Heart left ventricle (tissue), 16 donors: ENCODE measurements around the gene ZNF43. TPM values are rescaled to one million over a fixed set of nuclear protein-coding genes. Genes with fewer than 3 reads are reported as not detected.
"Not testable (repeated sequence)": the region's sequence is repeated elsewhere in the genome, so short reads cannot be mapped to it uniquely, and the experiment has no call there.

Source experiments
- ATAC-seq, 4 donors: fragments of 200-7000 bp; cut with Tn5 transposase; one replicate each; pipeline ENCODE4 v1.9.1; 2020 to 2022; ENCODE audit warnings: moderate library complexity in 4 of 4, mild to moderate bottlenecking in 3 of 4, moderate number of reproducible peaks in 1 of 4
- DNase-seq, 5 donors: peaks; one replicate each; pipeline ENCODE4 v3.0.0-alpha.2; 2020
- H3K27ac ChIP-seq, 12 donors: fragments of 200-600 bp; sonication (generic) in 4 of 12; one replicate each; pipeline versions ENCODE4 v1.5.0 to v1.8.0; 2016 to 2022; ENCODE audit warnings: mild to moderate bottlenecking in 2 of 12
- H3K27me3 ChIP-seq, 9 donors: fragments of 200-600 bp; sonication (generic) in 2 of 9; one replicate each; pipeline versions ENCODE4 v1.5.1 to v1.8.0; 2016 to 2022; ENCODE audit warnings: mild to moderate bottlenecking in 3 of 9
- H3K36me3 ChIP-seq, 9 donors: fragments of 200-600 bp; sonication (generic) in 2 of 9; one replicate each; pipeline versions ENCODE4 v1.5.0 to v1.8.0; 2018 to 2022; ENCODE audit warnings: mild to moderate bottlenecking in 2 of 9
- H3K4me1 ChIP-seq, 12 donors: fragments of 200-600 bp; sonication (generic) in 4 of 12; one replicate each; pipeline versions ENCODE4 v1.5.0 to v1.8.0; 2016 to 2022; ENCODE audit warnings: mild to moderate bottlenecking in 3 of 12
- H3K4me3 ChIP-seq, 12 donors: fragments of 200-600 bp; sonication (generic) in 4 of 12; one replicate each; pipeline versions ENCODE4 v1.5.0 to v1.8.0; 2017 to 2022; ENCODE audit warnings: mild to moderate bottlenecking in 9 of 12, moderate library complexity in 4 of 12
- H3K9me3 ChIP-seq, 12 donors: fragments of 200-600 bp; sonication (generic) in 4 of 12; one replicate each; pipeline versions ENCODE4 v1.5.0 to v1.8.0; 2016 to 2022; ENCODE audit warnings: mild to moderate bottlenecking in 1 of 12
- POLR2A ChIP-seq, 2 donors: fragments of 450-650 bp; IDR thresholded peaks; one replicate each; pipeline ENCODE4 v1.6.1; 2017; ENCODE audit warnings: antibody characterized with exemption in 2 of 2, mild to moderate bottlenecking in 2 of 2, moderate library complexity in 2 of 2
- WGBS, 4 donors: extraction: QIAGEN DNeasy Blood & Tissue Kit in 2 of 4; methylation state at CpG; one replicate each; pipeline versions ENCODE4 v1.1.5 to v1.1.7; 2013 to 2018; 5-methylcytosine and 5-hydroxymethylcytosine counted together
- intact Hi-C, 10 donors: fragments of 100-400 bp; cut with DNase I; formaldehyde crosslinking; loops; one replicate each; pipeline versions ENCODE4 v1.11.1 to v1.14.2; 2022
- polyA plus RNA-seq, 2 donors: library from polyadenylated mRNA; stranded (reverse); fragments of 200-250 nt; gene quantifications; one replicate each; pipeline ENCODE4 v1.2.3, GENCODE V29; 2013
- total RNA-seq, 9 donors: library from RNA; depleted of rRNA in 2 of 9; stranded (reverse); fragments of >200 nt in 2 of 9; fragmentation: NEBNext Ultra II Directional in 3 of 9; extraction: Animal tissue kit (Norgen Biotek cat#: 25700) in 3 of 9; gene quantifications; one replicate each; pipeline versions ENCODE4 v1.1.0 to v1.2.4, GENCODE V29; 2016 to 2023
- TF ChIP-seq, protein P1 (sequence below), 12 donors: fragments of 200-600 bp; sonication (generic) in 4 of 12; IDR thresholded peaks; one replicate each; pipeline versions ENCODE4 v1.5.0 to v1.8.0; 2018 to 2022; ENCODE audit warnings: antibody characterized with exemption in 12 of 12, mild to moderate bottlenecking in 5 of 12
- donor health status: ischemic (EF 13 %, LVEDD 7.1; RV severe dilation, severe dysfunction).
- donor health status: healthy with polysubstance abuse.
- donor health status: DM: no; HTN: yes; CAD: no.
- donor health status: DM: no; HTN: no; CAD: no.
- donor health status: ischemic (EF 25% LVEDD 6.9; RV normal size, moderate dysfunction).
- donor health status: ischemic (EF 25% LVEDD 5.7; RV mildly dilated, moderate dysfunction).
- donor health status: healthy.
- donor health status: DM: yes; HTN: yes; CAD: no.
- donor health status: ischemic (EF 35%, LVEDD 5.7; RV mildly dilated, moderate dysfunction).
- donor health status: nonischemic (EF 11% LVEDD 7.7; RV severe dilation, severe dysfunction).
- donor health status: DM: yes; HTN: yes; CAD: no.
- donor health status: PGD.
- donor health status: ischemic (EF 29% LVEDD 5.4; RV normal size, mild dysfunction).
- donor health status: nonischemic (EF 23%, LVEDD 6.1; RV moderate dilation, normal function).

Gene ZNF43
- total and polyA plus RNA-seq, 11 donors: 2.6 to 13.8 (median 6.0) TPM

DNA sequence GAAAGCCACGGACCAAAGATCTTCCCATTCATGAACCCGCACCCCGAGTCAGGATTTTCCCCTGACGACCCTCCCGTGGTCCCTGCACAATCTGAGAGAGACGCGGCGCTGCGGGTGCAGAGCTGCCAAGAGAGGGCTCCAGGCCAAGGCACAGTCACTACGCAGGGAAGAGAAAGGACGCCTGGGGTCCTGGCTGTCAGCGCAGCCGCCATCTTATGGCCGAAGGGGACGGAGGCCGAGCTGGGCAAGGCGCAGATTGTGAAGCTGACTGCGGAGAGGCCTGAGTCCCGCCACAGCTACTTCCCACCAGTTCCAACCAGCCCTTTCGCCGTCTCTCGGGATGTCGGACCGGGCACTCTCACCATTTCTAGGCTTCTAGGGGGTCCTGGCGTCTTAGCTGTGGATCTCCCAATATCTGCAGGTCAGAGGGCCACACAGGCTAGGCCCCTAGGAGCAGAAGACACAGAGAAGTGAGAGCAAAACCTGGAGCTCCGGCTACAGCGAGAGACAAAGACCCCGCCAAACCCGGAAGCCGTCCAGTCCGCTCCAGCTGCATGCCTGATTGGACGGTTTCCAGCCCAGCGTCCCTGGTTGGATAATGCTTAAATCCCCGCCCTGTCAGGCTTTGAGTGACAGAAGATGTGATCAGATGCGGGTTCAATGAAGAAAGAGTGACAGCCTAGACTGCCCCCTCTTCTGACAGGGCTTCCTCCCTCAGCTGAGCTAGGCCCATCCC, 68.7 kb downstream of the ZNF43 start, which contains the start of gene ZNF100:
ZNF100 (minus strand) TSS at position 515 of the 736 bp plus-strand sequence; CDS start at position 365, 150 bp downstream.
- TF ChIP-seq, protein P1, sequence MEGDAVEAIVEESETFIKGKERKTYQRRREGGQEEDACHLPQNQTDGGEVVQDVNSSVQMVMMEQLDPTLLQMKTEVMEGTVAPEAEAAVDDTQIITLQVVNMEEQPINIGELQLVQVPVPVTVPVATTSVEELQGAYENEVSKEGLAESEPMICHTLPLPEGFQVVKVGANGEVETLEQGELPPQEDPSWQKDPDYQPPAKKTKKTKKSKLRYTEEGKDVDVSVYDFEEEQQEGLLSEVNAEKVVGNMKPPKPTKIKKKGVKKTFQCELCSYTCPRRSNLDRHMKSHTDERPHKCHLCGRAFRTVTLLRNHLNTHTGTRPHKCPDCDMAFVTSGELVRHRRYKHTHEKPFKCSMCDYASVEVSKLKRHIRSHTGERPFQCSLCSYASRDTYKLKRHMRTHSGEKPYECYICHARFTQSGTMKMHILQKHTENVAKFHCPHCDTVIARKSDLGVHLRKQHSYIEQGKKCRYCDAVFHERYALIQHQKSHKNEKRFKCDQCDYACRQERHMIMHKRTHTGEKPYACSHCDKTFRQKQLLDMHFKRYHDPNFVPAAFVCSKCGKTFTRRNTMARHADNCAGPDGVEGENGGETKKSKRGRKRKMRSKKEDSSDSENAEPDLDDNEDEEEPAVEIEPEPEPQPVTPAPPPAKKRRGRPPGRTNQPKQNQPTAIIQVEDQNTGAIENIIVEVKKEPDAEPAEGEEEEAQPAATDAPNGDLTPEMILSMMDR (IDR thresholded peaks at IDR 0.05): no peak
- TF ChIP-seq POLR2A (IDR thresholded peaks at IDR 0.05): peak in 1 of 2 donors; percentile 62
- Histone ChIP-seq H3K4me1 (peaks cover 0 to 16% (median 6%) of the 10 kb centered on the region in 12 donors), H3K27ac (peak within 1 kb of the TSS; percentile 71 to 90 (median 84)), H3K9me3 (no peaks in the 10 kb centered on the region), H3K36me3 (peaks cover 0 to 34% (median 24%) of the 10 kb centered on the region in 9 donors), H3K4me3 (peak within 1 kb of the TSS; percentile 60 to 95 (median 87)), H3K27me3 (no peaks in the 10 kb centered on the region)
- intact Hi-C loops: loop anchor here in 2 of 10 donors (5.0 to 10.0 kb wide), 2 partner anchors 85 to 262 kb away; partner anchors contain the start of gene ZNF429 (in 1 of the 2)
- 0 to 1% (median 0%) methylated on average over 29 to 35 of the region's 35 CpGs for WGBS, 4 donors
- peak; percentile 93 to 97 (median 95) for DNase-seq
- peak; percentile 95 to 99 (median 98) for ATAC-seq

DNA sequence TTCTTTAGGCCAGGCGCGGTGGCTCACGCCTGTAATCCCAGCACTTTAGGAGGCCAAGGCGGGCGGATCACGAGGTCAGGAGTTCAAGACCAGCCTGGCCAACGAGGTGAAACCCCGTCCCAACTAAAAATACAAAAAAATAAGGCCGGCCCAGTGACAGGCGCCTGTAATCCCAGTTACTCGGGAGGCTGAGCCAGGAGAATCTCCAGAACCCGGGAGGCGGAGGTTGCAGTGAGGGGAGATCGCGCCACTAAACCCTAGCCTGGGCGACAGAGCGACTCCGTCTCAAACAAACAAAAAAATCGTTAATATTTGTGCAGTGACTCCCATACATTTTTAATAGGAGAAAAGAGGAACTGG, 69.3 kb downstream of the ZNF43 start:
- Histone ChIP-seq H3K4me3 (peak overlapping the region; percentile 60 to 95 (median 87)), H3K4me1 (peaks cover 0 to 16% (median 6%) of the 10 kb centered on the region in 12 donors), H3K27ac (peak overlapping the region in 11 of 12 donors; percentile 71 to 90 (median 84)), H3K36me3 (peaks cover 0 to 39% (median 29%) of the 10 kb centered on the region in 9 donors)
- peak in 2 of 4 donors; percentile 17 to 25 for ATAC-seq
- H3K9me3 ChIP-seq, DNase-seq, H3K27me3 ChIP-seq: not testable (repeated sequence)
- WGBS, 4 donors: 0 to 3% (median 1%) methylated on average over 19 of the region's 19 CpGs
- intact Hi-C loops: loop anchor here in 2 of 10 donors (5.0 to 10.0 kb wide), 2 partner anchors 86 to 262 kb away; partner anchors contain the start of gene ZNF429 (in 1 of the 2)

DNA sequence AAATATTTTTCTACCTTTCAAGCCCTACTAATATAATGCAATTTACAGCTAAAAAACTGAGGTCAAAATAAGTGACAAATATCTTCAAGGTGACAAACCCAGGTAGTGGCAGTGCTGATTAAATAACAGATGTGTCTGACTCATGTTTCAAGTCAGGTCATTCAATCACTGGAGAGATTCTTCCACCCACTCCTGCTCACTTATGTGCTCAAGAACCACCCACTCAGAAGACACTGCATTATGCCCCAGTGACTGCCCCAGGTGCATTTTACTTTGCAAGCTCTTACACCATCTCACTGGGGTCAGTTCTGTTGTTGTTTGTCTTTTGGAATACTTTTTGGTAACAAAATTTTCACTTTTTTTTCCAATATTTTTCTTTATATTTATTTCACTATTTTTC, 70.8 kb downstream of the ZNF43 start:
- Histone ChIP-seq H3K27me3 (no peaks in the 10 kb centered on the region), H3K36me3 (peaks cover 0 to 54% (median 41%) of the 10 kb centered on the region in 9 donors)
- intact Hi-C loops: loop anchor here in 2 of 10 donors (5.0 to 10.0 kb wide), 2 partner anchors 87 to 260 kb away; partner anchors contain the start of gene ZNF429 (in 1 of the 2)

DNA sequence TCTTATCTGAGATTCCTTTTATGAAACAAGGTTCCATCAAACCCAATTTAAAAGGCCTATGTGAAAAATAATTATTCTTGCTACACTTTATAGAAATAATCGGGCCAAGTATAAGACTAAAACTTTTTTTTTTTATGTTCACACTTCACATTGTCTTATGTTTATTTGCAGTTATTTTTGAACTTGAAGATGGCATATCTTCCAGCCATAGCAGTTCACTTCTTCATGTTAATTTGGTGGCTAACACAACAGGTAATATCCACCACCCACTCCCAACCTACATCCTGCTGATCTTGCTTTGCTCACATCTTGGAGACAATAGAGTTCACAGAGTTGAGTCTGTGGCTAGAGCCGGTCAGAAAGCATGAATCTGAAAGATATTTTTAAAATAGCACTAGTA, 74.4 kb downstream of the ZNF43 start:
- not testable (repeated sequence) for H3K27ac ChIP-seq, DNase-seq, ATAC-seq, H3K27me3 ChIP-seq, H3K4me3 ChIP-seq, H3K9me3 ChIP-seq
- intact Hi-C loops: loop anchor here in 1 of 10 donors (10.0 kb wide), 1 partner anchor 257 kb away; the partner anchor contains the start of gene ZNF429
- Histone ChIP-seq H3K4me1 (peaks cover 0 to 12% (median 5%) of the 10 kb centered on the region in 12 donors), H3K36me3 (peaks cover 0 to 82% (median 59%) of the 10 kb centered on the region in 9 donors)
- 26 to 87% (median 58%) methylated on average over 2 of the region's 2 CpGs for WGBS, 4 donors

More for the DNA sequence above, 70.8 kb downstream of the ZNF43 start:
- H3K27ac ChIP-seq: no peak overlapping the region
- no peak for TF ChIP-seq POLR2A (IDR thresholded peaks at IDR 0.05)
- TF ChIP-seq, protein P1 (IDR thresholded peaks at IDR 0.05): no peak
- peaks cover 0 to 16% (median 6%) of the 10 kb centered on the region in 12 donors for H3K4me1 ChIP-seq
- H3K4me3 ChIP-seq: no peak overlapping the region
- DNase-seq: no peak
- no peak for ATAC-seq
- H3K9me3 ChIP-seq: no peaks in the 10 kb centered on the region

GRCh38 chr19:21758296-21758695, 77.7 kb downstream of the ZNF43 start:
- Histone ChIP-seq H3K27ac (no peak overlapping the region), H3K4me1 (no peaks in the 10 kb centered on the region), H3K4me3 (no peak overlapping the region), H3K36me3 (peaks cover 0 to 68% (median 52%) of the 10 kb centered on the region in 9 donors), H3K9me3 (peaks cover 0 to 7% (median 0%) of the 10 kb centered on the region in 12 donors), H3K27me3 (no peaks in the 10 kb centered on the region)
- DNase-seq: no peak
- TF ChIP-seq, protein P1 (IDR thresholded peaks at IDR 0.05): no peak
- intact Hi-C loops: no loop called here
- WGBS, 4 donors: 81 to 89% (median 87%) methylated on average over 3 of the region's 3 CpGs
- ATAC-seq: no peak

- H3K27me3 ChIP-seq, intact Hi-C loops, ATAC-seq, H3K9me3 ChIP-seq, DNase-seq, H3K4me3 ChIP-seq, H3K27ac ChIP-seq, H3K4me1 ChIP-seq: not testable (repeated sequence)
- peaks cover 0 to 66% (median 40%) of the 10 kb centered on the region in 9 donors for H3K36me3 ChIP-seq
Measured at GRCh38 chr19:21755555-21755954, 80.4 kb downstream of the ZNF43 start.
